T follicular helper cell (primary cell): ENCODE measurements around the gene WHAMM.
"Not testable (repeated sequence)": the region's sequence is repeated elsewhere in the genome, so short reads cannot be mapped to it uniquely, and the experiment has no call there.

ENCODE experiments used
- DNase-seq: peaks from one replicate; pipeline ENCODE4 v3.0.0-alpha.2; 2020; ENCODE audit warnings: low read depth

The WHAMM gene

GRCh38 chr15:82803793-82804574, 5.4 kb upstream of the WHAMM start:
- no peak for DNase-seq

- no peak for DNase-seq
Observed at GRCh38 chr15:82804575-82804949, 4.9 kb upstream of the WHAMM start.

- no peak for DNase-seq
Observed at GRCh38 chr15:82805994-82806406, 3.4 kb upstream of the WHAMM start, which contains the start of gene FSD2. Gene FSD2 (minus strand): TSS chr15:82806069. CDS start chr15:82787390, 18,679 bp downstream.

- DNase-seq = no peak
Observed at GRCh38 chr15:82807920-82808633, 1.4 kb upstream of the WHAMM start.

- DNase-seq = no peak
Observed at GRCh38 chr15:82808634-82809041, 790 bp upstream of the WHAMM start.

GRCh38 chr15:82810061-82810889, 847 bp downstream of the WHAMM start:
- DNase-seq = peak; percentile 2

- DNase-seq = peak; percentile 40
Observed at GRCh38 chr15:82810890-82811426, 1.5 kb downstream of the WHAMM start.

- DNase-seq = no peak
Observed at GRCh38 chr15:82812994-82813393, 3.6 kb downstream of the WHAMM start.

DNA sequence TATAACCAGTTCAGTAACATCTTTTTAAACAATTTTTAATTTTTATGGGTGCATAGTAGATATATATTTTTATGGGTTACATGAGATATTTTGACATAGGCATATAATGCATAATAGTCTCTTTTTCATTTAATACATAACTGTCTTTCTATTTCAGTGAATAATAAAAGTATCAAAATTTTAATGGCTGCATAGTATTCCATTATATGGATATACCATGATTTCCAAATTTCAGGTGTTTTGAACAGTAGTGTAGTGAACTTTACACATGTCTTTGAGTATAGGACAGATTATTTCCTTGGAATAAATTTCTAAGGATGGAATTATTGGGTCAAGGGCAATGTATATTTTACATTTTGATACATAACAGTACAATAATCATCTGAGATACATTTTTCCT, 10.7 kb downstream of the WHAMM start:
- no peak for DNase-seq

DNA sequence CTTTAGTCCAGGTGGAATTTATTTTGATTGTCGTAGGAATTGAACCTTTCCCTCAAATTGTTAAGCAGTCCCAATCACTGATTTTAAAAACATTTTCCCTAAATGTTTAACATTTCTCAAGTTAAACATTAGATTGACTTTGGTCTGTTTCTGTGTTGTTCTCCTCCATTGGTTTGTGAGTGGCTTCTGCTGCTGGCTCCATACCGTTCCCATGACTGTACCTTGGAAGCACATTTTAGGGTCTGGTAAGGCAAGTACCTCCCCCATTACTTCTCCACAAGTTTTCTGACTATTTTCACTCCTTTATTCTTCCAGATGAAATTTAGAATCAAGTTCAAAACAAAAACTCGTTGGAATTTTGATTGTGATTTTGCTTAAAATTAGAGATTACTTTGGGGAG, 12.0 kb downstream of the WHAMM start:
- DNase-seq = not testable (repeated sequence)

GRCh38 chr15:82821851-82822250, 12.4 kb downstream of the WHAMM start:
- not testable (repeated sequence) for DNase-seq

GRCh38 chr15:82823049-82823448, 13.6 kb downstream of the WHAMM start:
- no peak for DNase-seq

DNA sequence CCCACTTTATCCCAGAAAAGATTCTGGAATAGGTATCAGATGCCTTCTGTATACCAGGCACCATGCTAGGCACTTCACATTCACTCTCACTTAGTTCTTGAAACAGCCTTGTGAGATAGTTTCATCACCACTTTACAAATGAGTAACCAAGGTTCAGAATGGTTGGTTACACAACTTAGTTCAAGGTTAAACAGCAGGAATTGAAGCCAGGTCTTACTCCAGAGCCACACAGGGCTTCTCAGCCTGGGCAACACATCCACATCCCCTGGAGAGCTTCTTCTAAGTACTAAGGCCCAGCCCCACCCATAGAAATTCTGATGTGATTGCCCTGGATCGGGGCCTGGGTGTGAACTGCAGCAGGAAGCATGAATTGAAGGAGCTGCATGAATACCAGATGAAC, 18.6 kb downstream of the WHAMM start:
- DNase-seq = no peak

GRCh38 chr15:82829234-82829633, 19.8 kb downstream of the WHAMM start:
- DNase-seq = no peak

DNA sequence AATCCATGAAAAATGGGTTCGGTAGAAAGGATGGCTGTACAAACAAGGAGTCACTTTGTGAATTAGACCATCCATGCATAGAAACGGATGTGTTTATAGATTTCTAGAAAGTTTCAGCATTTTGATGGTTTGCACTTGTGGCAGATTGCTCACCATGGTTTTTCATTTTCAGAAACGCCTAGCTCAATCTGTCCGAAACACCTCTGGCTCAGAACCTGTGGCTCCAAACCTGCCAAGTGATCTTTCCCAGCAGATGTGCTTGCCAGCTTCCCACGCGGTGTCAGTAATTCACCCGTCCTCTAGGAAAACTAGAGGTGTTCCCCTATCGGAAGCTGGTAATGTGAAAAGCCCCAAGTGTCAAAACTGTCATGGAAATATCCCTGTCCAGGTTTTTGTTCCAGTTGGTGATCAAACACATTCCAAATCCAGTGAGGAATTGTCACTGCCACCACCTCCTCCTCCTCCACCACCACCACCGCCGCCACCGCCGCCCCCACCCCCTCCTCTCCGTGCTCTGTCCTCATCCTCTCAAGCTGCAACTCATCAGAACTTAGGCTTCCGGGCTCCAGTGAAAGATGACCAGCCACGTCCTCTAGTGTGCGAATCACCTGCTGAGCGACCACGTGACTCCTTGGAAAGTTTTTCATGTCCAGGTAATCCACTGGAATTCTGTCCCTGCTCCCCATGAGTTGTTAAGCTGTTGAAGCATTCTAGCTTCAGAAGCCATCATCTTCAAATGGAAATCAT, 21.2 kb downstream of the WHAMM start:
- no peak for DNase-seq

GRCh38 chr15:82831894-82832600, 22.6 kb downstream of the WHAMM start:
- DNase-seq = no peak

- DNase-seq = no peak
Observed at GRCh38 chr15:82832601-82833361, 23.4 kb downstream of the WHAMM start.

DNA sequence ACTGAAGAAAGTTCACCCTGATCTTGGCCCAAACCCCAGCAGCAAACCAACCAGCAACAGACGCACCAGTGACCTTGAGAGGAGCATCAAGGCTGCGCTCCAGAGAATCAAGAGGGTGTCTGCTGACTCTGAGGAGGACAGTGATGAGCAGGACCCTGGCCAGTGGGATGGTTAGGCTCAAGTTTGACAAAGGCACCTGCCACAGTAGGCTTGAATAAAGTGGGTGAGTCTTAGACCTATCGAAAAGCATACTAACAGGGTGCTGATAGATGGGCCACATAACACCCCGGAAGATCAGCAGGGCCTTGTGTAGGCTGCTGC, 23.9 kb downstream of the WHAMM start:
- no peak for DNase-seq

DNA sequence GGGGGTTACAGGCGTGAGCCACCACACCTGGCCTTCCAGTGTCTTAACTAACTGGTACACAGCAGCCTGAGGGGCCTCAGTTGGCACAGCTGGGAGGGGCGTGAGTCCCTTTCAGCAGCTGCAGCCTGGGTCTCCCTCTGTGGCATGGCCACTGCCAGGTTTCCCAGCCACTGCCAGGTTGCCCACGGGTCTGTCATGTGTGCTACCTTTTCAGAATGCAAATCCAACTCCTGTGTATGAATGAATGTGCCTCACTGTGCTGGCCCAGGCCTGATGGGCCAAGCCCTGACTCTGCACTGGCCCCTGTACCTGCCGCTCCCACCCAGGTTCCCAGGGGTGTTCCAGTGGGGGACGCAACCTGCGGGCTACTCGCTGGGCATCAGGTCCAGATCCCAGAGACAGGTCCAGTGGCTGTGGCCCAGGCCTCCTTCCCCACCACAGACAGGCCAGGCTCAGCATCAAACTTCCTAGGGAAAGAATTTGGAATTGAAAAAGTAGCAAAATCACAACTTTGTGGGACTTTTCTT, 26.0 kb downstream of the WHAMM start:
- DNase-seq = no peak
